ENCODE results near the gene LPCAT2.
"Not testable (repeated sequence)": the region's sequence is repeated elsewhere in the genome, so short reads cannot be mapped to it uniquely, and the experiment has no call there.

LPCAT2 gene

DNA sequence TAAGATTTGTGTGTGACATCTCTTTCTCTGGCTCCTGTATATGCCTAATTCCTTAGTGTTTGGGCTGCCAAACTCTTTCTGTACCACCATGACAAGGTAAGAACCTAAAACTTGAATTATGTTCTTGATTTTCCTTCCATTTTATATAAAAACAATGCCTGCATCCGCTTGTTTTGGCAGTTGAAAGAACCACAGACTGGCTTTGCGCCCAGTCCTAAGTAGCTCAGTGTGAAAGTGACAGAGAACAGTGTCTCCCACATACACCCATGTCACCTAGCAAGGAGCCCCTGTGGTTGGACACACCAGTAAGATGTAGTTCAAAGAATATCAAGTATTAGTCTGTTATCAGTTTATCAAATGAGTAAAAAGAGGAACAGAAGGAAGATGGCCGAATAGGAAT is 106.2 kb downstream of the LPCAT2 start:
- in situ Hi-C loops (cut with MboI; ENCODE audit: low pct_unique_long_range_greater_than_20kb, low sequenced_read_pairs, unreplicated experiment), result no loop called here
- no peak for DNase-seq (ENCODE audit: low spot score)
- TF ChIP-seq CTCF (IDR thresholded peaks at IDR 0.05; ENCODE audit: extremely low read depth, insufficient read depth, missing control alignments), result no peak

- in situ Hi-C loops (cut with MboI; ENCODE audit: low pct_unique_long_range_greater_than_20kb, low sequenced_read_pairs, unreplicated experiment); DNase-seq (ENCODE audit: low spot score): not testable (repeated sequence)
Observed at GRCh38 chr16:55615670-55616069, 106.8 kb downstream of the LPCAT2 start.

- no peak for TF ChIP-seq CTCF (IDR thresholded peaks at IDR 0.05; ENCODE audit: extremely low read depth, insufficient read depth, missing control alignments)
- DNase-seq (ENCODE audit: low spot score), result no peak
- in situ Hi-C loops (cut with MboI; ENCODE audit: low pct_unique_long_range_greater_than_20kb, low sequenced_read_pairs, unreplicated experiment), result no loop called here
Observed at GRCh38 chr16:55621771-55622170, 112.9 kb downstream of the LPCAT2 start.

- no peak for TF ChIP-seq CTCF (IDR thresholded peaks at IDR 0.05; ENCODE audit: extremely low read depth, insufficient read depth, missing control alignments)
- no peak for DNase-seq (ENCODE audit: low spot score)
- in situ Hi-C loops (cut with MboI; ENCODE audit: low pct_unique_long_range_greater_than_20kb, low sequenced_read_pairs, unreplicated experiment), result no loop called here
Observed at GRCh38 chr16:55622272-55622671, 113.4 kb downstream of the LPCAT2 start.

DNA sequence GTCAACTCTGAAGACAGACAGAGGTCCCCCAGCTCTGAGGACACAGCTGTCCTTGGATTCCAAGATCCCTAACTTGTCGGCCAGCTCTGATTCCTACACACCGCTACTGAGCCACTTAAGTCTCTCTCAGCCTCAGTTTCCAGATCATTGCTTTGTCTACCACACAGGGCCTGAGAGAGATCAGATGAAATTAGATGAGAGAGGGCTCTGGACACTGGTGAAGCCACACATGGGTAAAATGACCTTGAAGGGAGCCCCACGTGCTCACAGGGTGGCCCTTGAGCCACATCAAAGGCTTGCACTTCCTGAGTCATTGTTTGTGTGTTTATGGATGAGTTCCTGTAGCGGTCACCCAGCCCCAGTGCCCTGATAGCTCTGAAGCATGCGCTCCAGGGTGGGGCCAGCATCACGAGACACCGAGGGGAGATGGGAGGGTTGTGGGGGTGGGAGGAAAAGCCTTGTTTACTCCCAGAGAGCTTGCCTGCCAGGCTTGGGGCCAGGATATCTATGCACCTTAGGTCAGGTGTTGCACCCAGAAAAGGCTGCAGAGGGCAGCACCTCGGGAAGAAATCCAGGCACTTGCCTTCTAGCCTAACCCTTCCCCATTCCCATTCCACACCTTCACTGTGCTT is 114.2 kb downstream of the LPCAT2 start:
- in situ Hi-C loops (cut with MboI; ENCODE audit: low pct_unique_long_range_greater_than_20kb, low sequenced_read_pairs, unreplicated experiment), result no loop called here
- TF ChIP-seq CTCF (IDR thresholded peaks at IDR 0.05; ENCODE audit: extremely low read depth, insufficient read depth, missing control alignments), result no peak
- no peak for DNase-seq (ENCODE audit: low spot score)

- no peak for DNase-seq (ENCODE audit: low spot score)
- in situ Hi-C loops (cut with MboI; ENCODE audit: low pct_unique_long_range_greater_than_20kb, low sequenced_read_pairs, unreplicated experiment), result no loop called here
- TF ChIP-seq CTCF (IDR thresholded peaks at IDR 0.05; ENCODE audit: extremely low read depth, insufficient read depth, missing control alignments), result no peak
Observed at GRCh38 chr16:55623640-55624039, 114.8 kb downstream of the LPCAT2 start.

GRCh38 chr16:55624696-55625095 is 115.8 kb downstream of the LPCAT2 start:
- no peak for DNase-seq (ENCODE audit: low spot score)
- TF ChIP-seq CTCF (IDR thresholded peaks at IDR 0.05; ENCODE audit: extremely low read depth, insufficient read depth, missing control alignments), result no peak
- in situ Hi-C loops (cut with MboI; ENCODE audit: low pct_unique_long_range_greater_than_20kb, low sequenced_read_pairs, unreplicated experiment), result no loop called here
